ENCODE measurements around the gene CCDC167. TPM values are rescaled to one million over a fixed set of nuclear protein-coding genes. Genes with fewer than 3 reads are reported as not detected.

CCDC167 gene
- total RNA-seq, 4 donors from 2014 or later, result 24.7 to 40.3 (median 26.6) TPM; not detected in 1

DNA sequence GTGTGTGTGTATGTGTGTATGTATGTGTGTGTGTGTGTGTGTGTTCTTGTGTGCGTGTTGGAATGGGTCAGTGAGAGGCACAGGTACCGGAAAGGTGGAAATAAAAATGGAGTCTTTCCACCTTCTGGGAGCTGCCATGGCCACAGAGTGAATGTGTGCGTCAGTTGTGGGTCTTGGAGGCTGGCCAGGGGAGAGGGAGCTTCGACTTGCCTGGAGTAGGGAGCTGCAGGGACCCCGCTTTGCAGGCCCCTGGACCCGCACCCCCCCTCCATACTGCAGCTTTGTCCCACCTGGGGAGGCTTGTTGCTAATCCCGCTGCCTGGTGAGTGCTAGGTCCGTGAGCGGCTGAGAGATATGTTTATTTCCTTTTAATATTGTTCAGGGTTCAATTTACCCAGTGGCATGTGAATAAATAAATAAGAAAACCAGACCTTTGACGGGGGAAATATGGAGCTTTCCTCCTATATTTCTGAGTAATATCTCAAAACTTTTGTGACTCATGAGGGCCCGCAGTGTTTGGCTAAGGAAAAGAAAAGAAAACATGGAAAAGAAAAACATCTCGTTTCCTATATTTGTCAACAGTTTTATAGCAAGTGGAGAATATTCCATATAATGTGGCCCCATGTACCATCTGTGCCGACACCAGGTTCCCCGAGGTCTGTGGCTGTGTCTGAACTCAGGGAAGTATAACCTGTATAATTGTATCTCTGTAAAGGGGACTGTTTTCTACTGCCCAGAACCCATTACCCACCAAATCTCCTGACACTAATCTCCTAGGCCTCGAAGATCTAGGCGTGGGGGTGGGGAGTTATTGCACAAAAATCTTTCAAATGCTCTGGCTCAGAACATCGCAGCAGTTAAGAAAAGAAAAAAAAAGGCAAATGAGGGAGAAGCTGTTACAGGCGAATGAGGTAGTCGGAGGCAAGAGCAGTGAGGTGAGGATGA lies 24.6 kb upstream of the CCDC167 start:
- intact Hi-C loops (cut with DNase I), result no loop called here
- WGBS, 2 donors, result 72 to 75% methylated on average over 19 of the region's 19 CpGs
- no peaks in the 10 kb centered on the region for H3K4me1 ChIP-seq
- DNase-seq, result no peak
- no peak overlapping the region for H3K4me3 ChIP-seq (replicated peaks in 1 of 3)
- no peaks in the 10 kb centered on the region for H3K27me3 ChIP-seq
- TF ChIP-seq POLR2A (IDR thresholded peaks at IDR 0.05), result no peak
- TF ChIP-seq, protein P1, sequence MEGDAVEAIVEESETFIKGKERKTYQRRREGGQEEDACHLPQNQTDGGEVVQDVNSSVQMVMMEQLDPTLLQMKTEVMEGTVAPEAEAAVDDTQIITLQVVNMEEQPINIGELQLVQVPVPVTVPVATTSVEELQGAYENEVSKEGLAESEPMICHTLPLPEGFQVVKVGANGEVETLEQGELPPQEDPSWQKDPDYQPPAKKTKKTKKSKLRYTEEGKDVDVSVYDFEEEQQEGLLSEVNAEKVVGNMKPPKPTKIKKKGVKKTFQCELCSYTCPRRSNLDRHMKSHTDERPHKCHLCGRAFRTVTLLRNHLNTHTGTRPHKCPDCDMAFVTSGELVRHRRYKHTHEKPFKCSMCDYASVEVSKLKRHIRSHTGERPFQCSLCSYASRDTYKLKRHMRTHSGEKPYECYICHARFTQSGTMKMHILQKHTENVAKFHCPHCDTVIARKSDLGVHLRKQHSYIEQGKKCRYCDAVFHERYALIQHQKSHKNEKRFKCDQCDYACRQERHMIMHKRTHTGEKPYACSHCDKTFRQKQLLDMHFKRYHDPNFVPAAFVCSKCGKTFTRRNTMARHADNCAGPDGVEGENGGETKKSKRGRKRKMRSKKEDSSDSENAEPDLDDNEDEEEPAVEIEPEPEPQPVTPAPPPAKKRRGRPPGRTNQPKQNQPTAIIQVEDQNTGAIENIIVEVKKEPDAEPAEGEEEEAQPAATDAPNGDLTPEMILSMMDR (IDR thresholded peaks at IDR 0.05), result no peak
- no peaks in the 10 kb centered on the region for H3K9me3 ChIP-seq
- no peak overlapping the region for H3K27ac ChIP-seq
- H3K36me3 ChIP-seq, result no peaks in the 10 kb centered on the region

DNA sequence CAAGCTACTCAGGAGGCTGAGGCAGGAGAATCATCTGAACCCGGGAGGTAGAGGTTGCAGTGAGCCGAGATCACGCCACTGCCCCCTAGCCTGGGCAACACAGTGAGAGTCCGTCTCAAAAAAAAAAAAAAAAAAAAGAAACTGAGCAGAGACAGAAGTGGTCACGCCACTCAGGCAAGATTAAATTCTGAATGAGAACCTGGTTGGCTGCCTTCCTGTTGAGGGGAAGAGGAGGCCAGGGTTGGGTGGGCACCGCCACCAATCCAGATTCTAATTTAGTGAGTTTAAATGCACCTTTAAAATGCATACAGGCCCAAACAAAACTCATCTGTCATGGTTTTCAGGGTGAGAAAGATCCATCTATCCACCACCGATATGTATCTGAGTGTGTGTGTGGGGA lies 23.7 kb upstream of the CCDC167 start:
- WGBS, 2 donors, result 40 to 42% methylated on average over 7 of the region's 7 CpGs
- peak; percentile 11 to 21 for DNase-seq
- Histone ChIP-seq H3K36me3 (no peaks in the 10 kb centered on the region), H3K9me3 (no peaks in the 10 kb centered on the region), H3K27me3 (no peaks in the 10 kb centered on the region), H3K4me3 (replicated peaks in 1 of 3) (no peak overlapping the region), H3K4me1 (no peaks in the 10 kb centered on the region), H3K27ac (no peak overlapping the region)
- TF ChIP-seq, protein P1 (IDR thresholded peaks at IDR 0.05), result no peak
- no peak for TF ChIP-seq POLR2A (IDR thresholded peaks at IDR 0.05)
- intact Hi-C loops (cut with DNase I), result no loop called here

DNA sequence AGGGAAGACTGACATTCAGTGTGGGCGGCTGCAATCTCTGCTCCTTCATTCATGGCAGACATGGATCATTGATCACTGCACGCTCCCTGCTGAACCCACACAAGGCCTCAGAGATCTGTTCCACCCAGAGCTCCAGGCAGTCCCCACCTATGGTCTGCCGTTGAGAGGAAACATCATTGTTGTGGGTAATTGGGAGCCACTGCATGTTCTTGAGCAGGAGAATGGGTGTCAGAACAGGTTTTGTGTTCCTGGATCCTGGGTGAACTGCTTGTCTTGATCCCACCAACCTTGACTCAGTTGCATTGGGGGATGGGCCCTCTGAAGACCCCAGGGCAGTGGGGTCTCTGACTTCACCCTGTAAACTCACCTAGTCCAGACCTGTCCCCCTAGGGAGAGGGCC lies 23.1 kb upstream of the CCDC167 start:
- Histone ChIP-seq H3K27ac (no peak overlapping the region), H3K4me1 (no peaks in the 10 kb centered on the region), H3K9me3 (no peaks in the 10 kb centered on the region), H3K27me3 (no peaks in the 10 kb centered on the region), H3K4me3 (replicated peaks in 1 of 3) (no peak overlapping the region), H3K36me3 (no peaks in the 10 kb centered on the region)
- TF ChIP-seq POLR2A (IDR thresholded peaks at IDR 0.05), result no peak
- TF ChIP-seq, protein P1 (IDR thresholded peaks at IDR 0.05), result no peak
- intact Hi-C loops (cut with DNase I), result no loop called here
- 59 to 64% methylated on average over 2 to 3 of the region's 3 CpGs for WGBS, 2 donors
- no peak for DNase-seq

DNA sequence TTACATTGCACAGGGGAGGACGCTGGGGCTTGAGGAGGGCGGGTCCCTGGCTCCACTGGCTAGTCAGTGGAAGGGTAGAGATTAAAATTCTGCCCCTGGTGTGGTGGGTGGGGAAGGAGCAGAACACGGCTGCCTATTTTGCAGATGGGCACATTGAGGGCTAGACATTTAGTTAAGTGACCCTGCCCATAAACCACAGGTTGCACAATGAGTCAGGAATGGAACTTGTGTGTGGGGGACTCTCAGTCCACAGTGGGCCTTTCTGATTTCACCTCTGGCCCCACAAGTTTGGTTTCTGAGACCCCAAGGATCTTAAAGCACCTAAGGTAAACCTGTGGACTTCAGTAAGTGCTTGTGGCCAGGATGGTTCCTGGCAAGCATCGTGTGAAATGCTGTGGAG lies 22.0 kb upstream of the CCDC167 start:
- TF ChIP-seq, protein P1 (IDR thresholded peaks at IDR 0.05), result no peak
- no peak for TF ChIP-seq POLR2A (IDR thresholded peaks at IDR 0.05)
- no peaks in the 10 kb centered on the region for H3K36me3 ChIP-seq
- no peak for DNase-seq
- H3K4me1 ChIP-seq, result no peaks in the 10 kb centered on the region
- H3K4me3 ChIP-seq (replicated peaks in 1 of 3), result no peak overlapping the region
- 75 to 77% methylated on average over 4 of the region's 4 CpGs for WGBS, 2 donors
- H3K9me3 ChIP-seq, result no peaks in the 10 kb centered on the region
- intact Hi-C loops (cut with DNase I), result no loop called here
- H3K27ac ChIP-seq, result no peak overlapping the region
- H3K27me3 ChIP-seq, result no peaks in the 10 kb centered on the region

DNA sequence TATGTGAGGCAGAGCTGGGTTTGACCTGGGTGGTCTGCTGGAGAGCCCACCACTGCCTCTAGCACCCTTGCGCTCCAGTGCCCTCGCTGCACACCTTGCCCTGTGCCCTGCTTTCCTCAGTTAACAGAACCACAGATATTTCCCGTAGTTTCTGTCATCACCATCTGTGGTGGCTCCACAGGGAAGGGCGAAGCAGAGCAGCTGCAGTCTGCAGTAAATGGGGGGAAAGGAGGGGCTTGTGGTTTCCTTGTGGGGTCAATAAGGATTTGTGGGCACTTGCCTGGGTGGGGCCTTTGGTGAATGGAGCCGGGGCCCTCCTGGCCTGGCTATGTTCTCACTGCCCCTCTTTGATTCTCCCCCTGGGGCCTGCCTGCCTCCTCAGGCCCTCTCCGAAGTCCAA lies 21.2 kb upstream of the CCDC167 start:
- no peak for TF ChIP-seq POLR2A (IDR thresholded peaks at IDR 0.05)
- TF ChIP-seq, protein P1 (IDR thresholded peaks at IDR 0.05), result no peak
- intact Hi-C loops (cut with DNase I), result no loop called here
- Histone ChIP-seq H3K36me3 (no peaks in the 10 kb centered on the region), H3K27me3 (no peaks in the 10 kb centered on the region), H3K4me3 (replicated peaks in 1 of 3) (no peak overlapping the region), H3K9me3 (no peaks in the 10 kb centered on the region), H3K27ac (no peak overlapping the region), H3K4me1 (peaks cover 5 to 6% of the 10 kb centered on the region in 2 donors)
- DNase-seq, result no peak
- WGBS, 2 donors, result 76 to 80% methylated on average over 6 of the region's 6 CpGs
